IPS DF 19.7 (cell line): Measurements from ENCODE around the gene SLC25A29.
"Not testable (repeated sequence)": the region's sequence is repeated elsewhere in the genome, so short reads cannot be mapped to it uniquely, and the experiment has no call there.

Experiments used
- DNase-seq: peaks from one replicate; pipeline ENCODE4 v3.0.0-alpha.2; 2013; ENCODE audit warnings: low read depth, low spot score

Gene SLC25A29

GRCh38 chr14:100293497-100294212 lies 12.6 kb downstream of the SLC25A29 start:
- no peak for DNase-seq

- DNase-seq: no peak
These were observed 13.3 kb downstream of the SLC25A29 start for GRCh38 chr14:100292776-100293461.

- no peak for DNase-seq
These were observed 13.9 kb downstream of the SLC25A29 start for GRCh38 chr14:100292301-100292775.

GRCh38 chr14:100291305-100292075 lies 14.8 kb downstream of the SLC25A29 start:
- DNase-seq: no peak

- DNase-seq: no peak
These were observed 15.5 kb downstream of the SLC25A29 start for GRCh38 chr14:100290607-100291304.

GRCh38 chr14:100289916-100290606 lies 16.2 kb downstream of the SLC25A29 start:
- no peak for DNase-seq

- DNase-seq: no peak
These were observed 17.7 kb downstream of the SLC25A29 start for GRCh38 chr14:100288382-100289185.

GRCh38 chr14:100287998-100288295 lies 18.3 kb downstream of the SLC25A29 start:
- not testable (repeated sequence) for DNase-seq

GRCh38 chr14:100287202-100287997 lies 18.8 kb downstream of the SLC25A29 start:
- DNase-seq: no peak

GRCh38 chr14:100286484-100287191 lies 19.6 kb downstream of the SLC25A29 start:
- no peak for DNase-seq

- no peak for DNase-seq
These were observed 20.3 kb downstream of the SLC25A29 start for GRCh38 chr14:100285913-100286400.

- DNase-seq: no peak
These were observed 21.0 kb downstream of the SLC25A29 start for GRCh38 chr14:100285021-100285912.

GRCh38 chr14:100283984-100284881 lies 22.0 kb downstream of the SLC25A29 start:
- no peak for DNase-seq

GRCh38 chr14:100283436-100283835 lies 22.8 kb downstream of the SLC25A29 start:
- DNase-seq: not testable (repeated sequence)

- no peak for DNase-seq
These were observed 23.4 kb downstream of the SLC25A29 start for GRCh38 chr14:100282766-100283419.

GRCh38 chr14:100282083-100282350 lies 24.2 kb downstream of the SLC25A29 start:
- DNase-seq: no peak
